ENCODE results near the gene DNLZ. TPM values are rescaled to one million over a fixed set of nuclear protein-coding genes. Genes with fewer than 3 reads are reported as not detected.

DNLZ gene
- total and polyA plus RNA-seq, 2 donors (not counting 1 experiment from before 2014, with no cell fraction given): 23.0 to 42.0 TPM

- H3K36me3 ChIP-seq (replicated peaks in 1 of 2; ENCODE audit: control extremely low read depth in 1 of 2, control insufficient read depth in 1 of 2, extremely low read depth in 1 of 2, insufficient read depth in 2 of 2, low read length in 1 of 2): peaks cover 0 to 9% of the 10 kb centered on the region in 2 experiments
- ChIA-PET CTCF (no interaction called here), POLR2A (no interaction called here)
- Mint-ChIP-seq H3K9me3 (ENCODE audit: insufficient read depth) (no peaks in the 10 kb centered on the region), H3K4me3 (no peak overlapping the region), H3K27ac (peak overlapping the region; percentile 59), H3K4me1 (peaks cover 10% of the 10 kb centered on the region), H3K27me3 (no peaks in the 10 kb centered on the region)
- H3K9ac ChIP-seq (ENCODE audit: low read length): no peak overlapping the region
- no peak for TF ChIP-seq EZH2 (IDR thresholded peaks at IDR 0.05; ENCODE audit: borderline replicate concordance, insufficient read depth, low read depth, low read length, poor library complexity, severe bottlenecking)
- no peak for TF ChIP-seq CTCF (IDR thresholded peaks at IDR 0.05)
- no peak overlapping the region for H2AFZ ChIP-seq (ENCODE audit: insufficient read depth, low read depth, low read length, poor library complexity, severe bottlenecking)
- ATAC-seq (ENCODE audit: low read depth) (no peak), DNase-seq (no peak)
- peaks cover 5 to 10% of the 10 kb centered on the region in 2 donors for H3K4me1 ChIP-seq (ENCODE audit: control insufficient read depth in 2 of 2, insufficient read depth in 2 of 2, low read length in 2 of 2)
- no peaks in the 10 kb centered on the region for H3K79me2 ChIP-seq (ENCODE audit: control insufficient read depth, insufficient read depth, low read length)
- H3K9me3 ChIP-seq (ENCODE audit: control extremely low read depth in 1 of 3, control insufficient read depth in 2 of 3, insufficient read depth in 1 of 3, low read length in 2 of 3): peaks cover 0 to 10% (median 0%) of the 10 kb centered on the region in 3 donors
- 34% methylated on average over 9 of the region's 9 CpGs for WGBS (ENCODE audit: insufficient coverage)
- H3K4me3 ChIP-seq (ENCODE audit: control extremely low read depth in 1 of 5, extremely low read depth in 1 of 5, insufficient read depth in 1 of 5, low read depth in 2 of 5, low read length in 4 of 5): no peak overlapping the region
- peaks cover 19% of the 10 kb centered on the region for H4K20me1 ChIP-seq (ENCODE audit: control insufficient read depth, insufficient read depth, low read length, poor library complexity, severe bottlenecking)
- H3K4me2 ChIP-seq (replicated peaks; ENCODE audit: low read depth, low read length, poor library complexity, severe bottlenecking): no peak overlapping the region
- intact Hi-C loops (cut with micrococcal nuclease): no loop called here
- H3K27ac ChIP-seq (ENCODE audit: low read length in 2 of 2): no peak overlapping the region
- no peaks in the 10 kb centered on the region for H3K27me3 ChIP-seq (replicated peaks in 1 of 4; ENCODE audit: control extremely low read depth in 1 of 4, control insufficient read depth in 3 of 4, insufficient read depth in 4 of 4, low read length in 3 of 4)
Measured at GRCh38 chr9:136365775-136366222, 2.3 kb upstream of the DNLZ start.

DNA sequence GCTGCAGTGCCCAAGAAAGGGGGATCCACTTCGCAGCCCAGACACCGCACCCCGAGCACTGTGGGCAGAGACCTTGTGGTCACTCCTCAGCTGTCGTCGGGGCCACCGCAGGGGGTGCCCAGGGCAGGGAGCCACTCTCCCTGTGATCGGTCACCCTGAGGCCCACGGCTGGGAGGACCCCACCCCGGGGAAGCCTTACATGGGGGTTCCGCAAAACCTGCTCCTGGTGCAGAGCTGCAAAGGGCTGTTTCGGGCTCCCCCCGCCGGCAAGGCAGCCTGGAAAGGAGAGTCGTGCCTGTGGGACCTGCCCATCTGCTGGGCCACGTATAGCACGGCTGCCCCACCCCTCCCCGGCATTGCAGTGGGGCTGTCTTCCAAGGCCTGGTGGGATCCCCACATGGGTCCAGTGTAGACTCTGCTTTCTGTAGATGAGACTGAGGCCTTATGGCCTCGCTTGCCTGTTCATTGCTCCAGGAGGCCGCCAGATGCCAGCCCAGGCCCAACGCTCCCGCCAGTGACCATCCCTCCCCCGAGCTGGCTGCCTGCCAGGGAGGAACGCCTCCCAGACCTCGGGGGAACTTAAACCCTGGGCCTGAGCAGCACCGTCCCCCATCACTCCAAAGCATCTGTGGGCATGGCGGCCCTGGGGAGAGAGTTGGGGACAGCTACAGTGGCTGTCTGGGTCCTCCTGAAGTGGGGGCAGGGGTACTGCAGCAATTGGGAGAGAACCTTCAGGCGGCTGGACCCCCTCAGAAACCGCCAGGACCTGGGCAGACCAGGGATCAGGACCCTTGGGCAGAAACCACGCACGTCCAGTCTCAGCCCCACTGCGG lies 1.6 kb upstream of the DNLZ start:
- POLR2A ChIA-PET: no interaction called here
- intact Hi-C loops (cut with micrococcal nuclease): loop anchor here (5.0 kb wide), 1 partner anchor 458 kb away; the partner anchor contains the start of gene CAMSAP1
- CTCF ChIA-PET: interaction anchor here (0.6 to 2.9 kb wide), 3 partner anchors 13 to 52 kb away, joined by 3 to 21 read pairs (median 3); no protein-coding TSS in a partner anchor

More for the DNA sequence above, 1.6 kb upstream of the DNLZ start:
- H3K9ac ChIP-seq (ENCODE audit: low read length): no peak overlapping the region
- H3K4me1 Mint-ChIP-seq: peaks cover 10% of the 10 kb centered on the region
- ATAC-seq (ENCODE audit: low read depth) (no peak), DNase-seq (no peak)
- no peak overlapping the region for H2AFZ ChIP-seq (ENCODE audit: insufficient read depth, low read depth, low read length, poor library complexity, severe bottlenecking)
- H3K4me3 ChIP-seq (ENCODE audit: control extremely low read depth in 1 of 5, extremely low read depth in 1 of 5, insufficient read depth in 1 of 5, low read depth in 2 of 5, low read length in 4 of 5): no peak overlapping the region
- H3K9me3 ChIP-seq (ENCODE audit: control extremely low read depth in 1 of 3, control insufficient read depth in 2 of 3, insufficient read depth in 1 of 3, low read length in 2 of 3): peaks cover 0 to 10% (median 0%) of the 10 kb centered on the region in 3 donors
- H3K36me3 ChIP-seq (replicated peaks in 1 of 2; ENCODE audit: control extremely low read depth in 1 of 2, control insufficient read depth in 1 of 2, extremely low read depth in 1 of 2, insufficient read depth in 2 of 2, low read length in 1 of 2): peaks cover 0 to 12% of the 10 kb centered on the region in 2 experiments
- no peak overlapping the region for H3K27ac ChIP-seq (ENCODE audit: low read length in 2 of 2)
- no peak overlapping the region for H3K27ac Mint-ChIP-seq
- H3K4me1 ChIP-seq (ENCODE audit: control insufficient read depth in 2 of 2, insufficient read depth in 2 of 2, low read length in 2 of 2): peaks cover 5 to 10% of the 10 kb centered on the region in 2 donors
- H3K9me3 Mint-ChIP-seq (ENCODE audit: insufficient read depth): no peaks in the 10 kb centered on the region
- no peaks in the 10 kb centered on the region for H3K27me3 Mint-ChIP-seq
- peaks cover 19% of the 10 kb centered on the region for H4K20me1 ChIP-seq (ENCODE audit: control insufficient read depth, insufficient read depth, low read length, poor library complexity, severe bottlenecking)
- no peaks in the 10 kb centered on the region for H3K79me2 ChIP-seq (ENCODE audit: control insufficient read depth, insufficient read depth, low read length)
- no peaks in the 10 kb centered on the region for H3K27me3 ChIP-seq (replicated peaks in 1 of 4; ENCODE audit: control extremely low read depth in 1 of 4, control insufficient read depth in 3 of 4, insufficient read depth in 4 of 4, low read length in 3 of 4)
- H3K4me2 ChIP-seq (replicated peaks; ENCODE audit: low read depth, low read length, poor library complexity, severe bottlenecking): no peak overlapping the region
- no peak for TF ChIP-seq EZH2 (IDR thresholded peaks at IDR 0.05; ENCODE audit: borderline replicate concordance, insufficient read depth, low read depth, low read length, poor library complexity, severe bottlenecking)
- no peak for TF ChIP-seq CTCF (IDR thresholded peaks at IDR 0.05)
- 92% methylated on average over 28 of the region's 31 CpGs for WGBS (ENCODE audit: insufficient coverage)
- no peak overlapping the region for H3K4me3 Mint-ChIP-seq
